Endothelial cell of hepatic sinusoid (primary cell): Measurements from ENCODE around the gene DHX34.

ENCODE experiments used
- in situ Hi-C: cut with HindIII; loops from 2 replicates; pipeline ENCODE4 v1.10.0; 2017; ENCODE audit warnings: low sequenced_read_pairs

DHX34 gene

GRCh38 chr19:47414469-47414868 is 65.4 kb downstream of the DHX34 start:
- in situ Hi-C loops: no loop called here

DNA sequence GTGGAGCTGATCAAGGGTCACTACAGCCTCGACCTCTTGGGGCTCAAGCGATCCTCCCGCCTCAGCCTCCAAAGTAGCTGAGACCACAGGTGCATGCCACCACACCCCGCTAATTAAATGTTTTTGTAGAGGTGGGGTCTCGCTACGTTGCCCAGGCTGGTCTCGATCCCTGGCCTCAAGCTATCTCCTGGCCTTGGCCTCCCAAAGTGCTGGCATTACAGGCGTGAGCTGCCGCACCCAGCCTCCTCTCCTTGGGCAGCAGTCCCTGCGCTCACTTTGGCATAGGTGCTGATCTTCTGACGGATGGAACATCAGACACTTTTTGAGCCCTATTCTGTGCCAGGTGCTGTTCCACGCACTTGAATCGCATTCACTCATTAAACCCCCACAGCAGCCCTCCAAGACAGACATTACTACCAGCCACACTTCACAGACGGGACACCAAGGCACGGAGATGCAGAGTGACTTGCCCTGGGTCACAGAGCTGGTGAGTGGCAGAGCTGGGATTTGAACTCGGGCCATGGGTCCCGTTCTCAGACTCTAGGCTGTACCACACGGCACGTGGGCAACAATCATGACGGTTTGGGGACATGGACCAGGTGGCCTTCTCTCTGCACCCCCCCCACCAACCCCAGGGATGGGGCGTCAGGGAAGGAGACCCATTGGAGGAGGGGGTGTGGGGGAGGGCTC is 67.0 kb downstream of the DHX34 start:
- in situ Hi-C loops: no loop called here

DNA sequence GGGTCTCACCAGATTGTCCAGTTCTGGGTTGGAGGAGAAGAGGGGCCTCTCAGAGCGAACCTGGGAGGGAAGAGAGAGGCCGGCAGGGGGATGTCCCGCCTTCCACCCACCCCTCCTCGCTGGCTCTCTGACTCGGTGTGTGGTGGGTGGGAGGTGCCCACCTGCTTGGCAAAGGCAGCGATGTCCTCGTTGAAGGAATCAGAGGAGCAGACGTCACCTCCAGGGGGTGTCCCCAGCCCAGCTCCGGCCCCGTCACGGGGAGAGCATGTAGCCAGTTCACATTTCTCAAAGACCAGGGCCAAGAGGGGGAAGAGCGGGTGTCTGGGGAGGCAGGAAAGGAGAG is 67.5 kb downstream of the DHX34 start:
- in situ Hi-C loops: no loop called here

DNA sequence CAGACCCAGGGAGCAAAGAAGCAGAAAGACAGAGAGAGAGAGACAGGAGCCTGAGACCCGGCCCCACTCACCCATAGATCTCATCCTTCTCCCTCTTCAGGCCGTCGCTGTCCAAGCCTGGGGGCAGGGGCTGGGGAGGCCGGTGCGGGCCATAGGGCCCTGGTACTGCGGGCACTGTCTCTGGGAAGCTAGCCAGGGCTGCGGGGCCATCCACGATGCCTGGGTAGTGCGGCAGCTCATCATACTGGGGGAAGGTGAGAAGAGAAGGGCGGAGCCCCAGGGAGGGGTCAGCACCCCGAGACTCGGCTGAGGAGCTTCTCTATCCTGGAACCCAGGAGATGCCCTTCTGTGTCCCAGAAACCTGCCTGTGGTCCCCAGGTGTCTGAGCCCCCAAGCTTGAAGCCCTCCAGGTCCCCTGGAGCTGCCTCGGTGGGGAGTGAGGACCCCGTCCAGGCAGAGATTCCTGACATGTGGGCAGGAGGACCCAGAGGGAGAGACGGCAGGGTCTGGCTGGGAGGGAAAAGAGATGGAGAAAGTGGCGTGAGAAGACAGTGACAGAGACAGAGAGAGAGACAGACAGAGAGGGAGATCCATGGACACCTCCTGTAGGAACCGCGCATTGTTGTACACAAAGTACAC is 68.1 kb downstream of the DHX34 start:
- in situ Hi-C loops: no loop called here

- in situ Hi-C loops: no loop called here
These were observed 68.9 kb downstream of the DHX34 start for GRCh38 chr19:47417746-47418691.

DNA sequence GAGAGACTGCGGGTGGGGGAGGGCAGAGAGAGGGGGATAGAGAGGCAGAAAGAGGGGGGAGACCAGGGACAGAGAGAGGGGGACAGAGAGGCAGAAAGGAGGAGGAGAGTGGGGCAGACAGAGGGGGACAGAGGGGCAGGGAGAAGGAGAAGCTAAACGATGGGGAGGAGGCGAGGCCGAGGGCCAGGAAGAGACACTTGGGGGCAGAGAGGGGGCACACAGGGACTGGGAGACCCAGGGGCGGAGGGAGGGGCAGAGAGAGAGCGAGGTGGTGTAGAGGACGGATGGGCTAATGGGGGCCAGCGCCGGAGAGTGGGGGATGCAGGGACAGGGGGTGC is 69.5 kb downstream of the DHX34 start:
- in situ Hi-C loops: no loop called here

- in situ Hi-C loops: no loop called here
These were observed 70.1 kb downstream of the DHX34 start, which contains the start of gene MEIS3 for GRCh38 chr19:47419030-47419783. Gene MEIS3 (minus strand): TSS chr19:47419527. CDS start chr19:47419081, 446 bp downstream.

DNA sequence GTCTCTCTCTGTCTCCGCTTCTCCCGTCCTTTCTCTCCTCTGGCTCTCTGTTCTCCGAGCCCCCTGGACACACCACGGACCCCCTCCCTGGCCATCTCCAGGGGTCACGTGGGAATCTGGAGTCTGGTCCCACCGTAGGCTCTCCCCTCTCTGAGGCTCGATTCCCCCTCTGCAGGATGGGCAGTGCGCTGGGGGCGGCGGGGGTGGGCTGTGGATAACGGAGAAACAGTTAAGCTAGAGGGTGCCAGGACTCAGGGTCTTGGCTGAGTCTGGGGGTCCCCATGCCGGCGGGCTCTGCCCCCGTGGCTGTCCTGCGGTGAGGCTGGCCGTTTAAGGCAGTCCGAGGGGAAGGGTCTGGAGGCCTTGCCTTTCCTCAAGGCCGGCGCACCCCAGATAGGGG is 70.7 kb downstream of the DHX34 start:
- in situ Hi-C loops: no loop called here

GRCh38 chr19:47421244-47421786 is 72.2 kb downstream of the DHX34 start:
- in situ Hi-C loops: no loop called here

GRCh38 chr19:47421844-47422395 is 72.8 kb downstream of the DHX34 start:
- in situ Hi-C loops: no loop called here

DNA sequence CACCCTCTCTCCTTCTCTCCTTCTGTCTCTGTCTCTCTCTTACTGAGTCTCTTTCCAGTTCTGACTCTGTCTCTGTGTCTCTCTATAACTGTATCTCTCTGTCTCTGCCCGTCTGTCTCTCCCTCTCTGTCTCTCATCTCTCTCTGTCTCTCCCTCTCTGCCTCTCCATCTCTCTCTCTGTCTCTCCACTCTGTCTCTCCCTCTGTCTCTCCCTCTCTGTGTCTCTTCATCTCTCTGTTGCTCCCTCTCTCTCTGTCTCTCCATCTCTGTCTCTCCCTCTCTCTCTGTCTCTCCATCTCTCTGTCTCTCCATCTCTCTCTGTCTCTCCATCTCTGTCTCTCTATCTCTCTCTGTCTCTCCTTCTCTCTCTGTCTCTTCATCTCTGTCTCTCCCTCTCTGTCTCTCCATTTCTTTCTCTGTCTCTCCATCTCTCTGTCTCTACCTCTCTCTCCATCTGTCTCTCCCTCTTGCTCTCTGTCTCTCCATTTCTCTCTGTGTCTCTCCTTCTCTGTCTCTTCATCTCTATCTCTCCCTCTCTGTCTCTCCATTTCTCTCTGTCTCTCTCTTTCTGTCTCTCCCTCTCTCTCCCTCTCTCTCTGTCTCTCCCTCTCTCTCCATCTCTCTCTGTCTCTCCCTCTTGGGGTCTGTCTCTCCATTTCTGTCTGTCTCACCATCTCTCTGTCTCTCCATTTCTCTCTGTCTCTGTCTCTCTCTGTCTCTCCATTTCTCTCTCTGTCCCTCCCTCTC is 73.5 kb downstream of the DHX34 start:
- in situ Hi-C loops: no loop called here

- in situ Hi-C loops: no loop called here
These were observed 74.2 kb downstream of the DHX34 start for GRCh38 chr19:47423203-47423882.

GRCh38 chr19:47427241-47428176 is 78.4 kb downstream of the DHX34 start:
- in situ Hi-C loops: no loop called here

DNA sequence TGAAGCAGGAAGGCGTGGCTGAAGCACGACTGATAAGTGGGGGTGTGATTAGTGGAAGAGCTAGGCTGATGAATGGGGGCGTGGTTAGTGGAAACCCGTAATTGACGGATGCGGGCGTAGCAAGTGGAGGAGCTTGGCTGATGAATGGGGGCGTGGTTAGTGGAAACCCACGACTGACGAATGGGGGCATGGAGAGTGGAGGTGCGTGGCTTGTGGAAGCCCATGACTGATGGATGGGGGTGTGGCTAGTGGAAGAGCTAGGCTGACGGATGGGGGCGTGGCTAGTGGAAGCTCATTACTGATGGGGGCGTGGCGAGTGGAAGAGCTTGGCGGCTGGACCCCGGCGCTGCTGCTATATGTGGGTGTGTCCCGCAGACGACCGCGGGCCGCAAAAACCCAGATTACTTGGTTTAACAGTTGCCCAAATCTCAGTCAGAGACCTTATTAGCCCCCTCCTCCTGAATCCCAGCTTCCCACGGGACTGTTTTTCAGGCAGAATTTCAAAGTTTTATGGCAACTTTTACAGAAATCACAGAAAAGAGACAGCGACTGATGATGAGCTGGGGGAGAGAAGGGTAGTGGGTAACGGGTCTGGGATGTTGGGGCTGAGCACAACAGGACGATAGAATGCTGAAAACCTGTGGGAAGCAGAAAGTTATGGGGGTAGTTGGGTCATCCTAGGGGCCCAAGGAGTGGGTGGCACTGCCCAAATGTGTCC is 79.2 kb downstream of the DHX34 start:
- in situ Hi-C loops: no loop called here

- in situ Hi-C loops: no loop called here
These were observed 80.2 kb downstream of the DHX34 start for GRCh38 chr19:47429140-47429793.

- in situ Hi-C loops: no loop called here
These were observed 81.1 kb downstream of the DHX34 start for GRCh38 chr19:47430041-47430802.
